ENCODE results near the gene RAB20. TPM values are rescaled to one million over a fixed set of nuclear protein-coding genes. Genes with fewer than 3 reads are reported as not detected.

The RAB20 gene
- total and polyA plus RNA-seq, 9 of the 15 experiments (the other 6 are each of a cell fraction or from before 2014, with no cell fraction given) = 0.62 to 9.2 (median 5.4) TPM

- TF ChIP-seq ZBTB11 (CRISPR knock-in tag; IDR thresholded peaks at IDR 0.05) = peak in 1 of 3 experiments; percentile 55; a peak in 1 of 6 replicates
- TF ChIP-seq, protein P1, sequence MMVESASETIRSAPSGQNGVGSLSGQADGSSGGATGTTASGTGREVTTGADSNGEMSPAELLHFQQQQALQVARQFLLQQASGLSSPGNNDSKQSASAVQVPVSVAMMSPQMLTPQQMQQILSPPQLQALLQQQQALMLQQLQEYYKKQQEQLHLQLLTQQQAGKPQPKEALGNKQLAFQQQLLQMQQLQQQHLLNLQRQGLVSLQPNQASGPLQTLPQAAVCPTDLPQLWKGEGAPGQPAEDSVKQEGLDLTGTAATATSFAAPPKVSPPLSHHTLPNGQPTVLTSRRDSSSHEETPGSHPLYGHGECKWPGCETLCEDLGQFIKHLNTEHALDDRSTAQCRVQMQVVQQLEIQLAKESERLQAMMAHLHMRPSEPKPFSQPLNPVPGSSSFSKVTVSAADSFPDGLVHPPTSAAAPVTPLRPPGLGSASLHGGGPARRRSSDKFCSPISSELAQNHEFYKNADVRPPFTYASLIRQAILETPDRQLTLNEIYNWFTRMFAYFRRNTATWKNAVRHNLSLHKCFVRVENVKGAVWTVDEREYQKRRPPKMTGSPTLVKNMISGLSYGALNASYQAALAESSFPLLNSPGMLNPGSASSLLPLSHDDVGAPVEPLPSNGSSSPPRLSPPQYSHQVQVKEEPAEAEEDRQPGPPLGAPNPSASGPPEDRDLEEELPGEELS (CRISPR knock-in tag; IDR thresholded peaks at IDR 0.05; ENCODE audit: borderline replicate concordance) = 0 out of 2 replicates have a peak, but pooled peaks have one; percentile 42
- no peak for TF ChIP-seq ZNF3 (CRISPR knock-in tag; IDR thresholded peaks at IDR 0.05)
- TF ChIP-seq DMBX1 (CRISPR knock-in tag; IDR thresholded peaks at IDR 0.05; ENCODE audit: borderline replicate concordance) = peak; percentile 38
- TF ChIP-seq DPF2 (IDR thresholded peaks at IDR 0.05) = no peak
- TF ChIP-seq KAT2B (IDR thresholded peaks at IDR 0.05; ENCODE audit: low read depth, low read length) = no peak
- no peak for TF ChIP-seq ZBTB34 (CRISPR knock-in tag; IDR thresholded peaks at IDR 0.05)
- TF ChIP-seq SIX5 (IDR thresholded peaks at IDR 0.05; ENCODE audit: borderline replicate concordance in 1 of 2, insufficient read depth in 1 of 2, low read depth in 1 of 2, low read length in 2 of 2) = no peak
- no peak for TF ChIP-seq EZH2 (IDR thresholded peaks at IDR 0.05; ENCODE audit: borderline replicate concordance, low read depth, low read length)
- TF ChIP-seq POU5F1 (IDR thresholded peaks at IDR 0.05; ENCODE audit: borderline replicate concordance, low read depth, low read length, partially characterized antibody) = no peak
- TF ChIP-seq NONO (IDR thresholded peaks at IDR 0.05; ENCODE audit: low read depth in 2 of 2, low read length in 1 of 2) = no peak
- TF ChIP-seq ZNF512 (tag; IDR thresholded peaks at IDR 0.05) = no peak
- TF ChIP-seq ZNF280B (CRISPR knock-in tag; IDR thresholded peaks at IDR 0.05) = no peak
- no peak for TF ChIP-seq ETV5 (CRISPR knock-in tag; IDR thresholded peaks at IDR 0.05; ENCODE audit: low read depth)
- no peak for TF ChIP-seq MTA3 (IDR thresholded peaks at IDR 0.05; ENCODE audit: borderline replicate concordance)
These were observed 51.3 kb downstream of the RAB20 start (continued) for GRCh38 chr13:110509971-110510786.
